Measurements from ENCODE around the gene HTRA3.

Gene HTRA3

GRCh38 chr4:8244931-8245460 is 24.6 kb upstream of the HTRA3 start:
- H3K27ac ChIP-seq, result no peak overlapping the region
- TF ChIP-seq CTCF (conservative IDR thresholded peaks at IDR 0.05), result no peak

GRCh38 chr4:8245884-8246833 is 23.4 kb upstream of the HTRA3 start:
- TF ChIP-seq CTCF (conservative IDR thresholded peaks at IDR 0.05), result no peak
- no peak overlapping the region for H3K27ac ChIP-seq

GRCh38 chr4:8247047-8247930 is 22.3 kb upstream of the HTRA3 start:
- no peak for TF ChIP-seq CTCF (conservative IDR thresholded peaks at IDR 0.05)
- no peak overlapping the region for H3K27ac ChIP-seq

- no peak overlapping the region for H3K27ac ChIP-seq
- no peak for TF ChIP-seq CTCF (conservative IDR thresholded peaks at IDR 0.05)
Measured at GRCh38 chr4:8248091-8248490, 21.5 kb upstream of the HTRA3 start.

GRCh38 chr4:8250227-8250626 is 19.3 kb upstream of the HTRA3 start:
- TF ChIP-seq CTCF (conservative IDR thresholded peaks at IDR 0.05), result no peak
- no peak overlapping the region for H3K27ac ChIP-seq

- no peak overlapping the region for H3K27ac ChIP-seq
- TF ChIP-seq CTCF (conservative IDR thresholded peaks at IDR 0.05), result no peak
Measured at GRCh38 chr4:8250637-8251036, 18.9 kb upstream of the HTRA3 start.

Measured in VCaP (cell line).